CD4-positive, alpha-beta T cell treated with Interleukin-1 beta for 1 hour (primary cell): ENCODE measurements around the gene SYT13.

Experiments
- DNase-seq, 2 donors: peaks; one replicate each; pipeline ENCODE4 v3.0.0-alpha.2; 2020 to 2022

SYT13 gene

GRCh38 chr11:45215098-45215865 is 70.9 kb downstream of the SYT13 start:
- DNase-seq: no peak

GRCh38 chr11:45213717-45214116 is 72.4 kb downstream of the SYT13 start:
- DNase-seq: no peak

DNA sequence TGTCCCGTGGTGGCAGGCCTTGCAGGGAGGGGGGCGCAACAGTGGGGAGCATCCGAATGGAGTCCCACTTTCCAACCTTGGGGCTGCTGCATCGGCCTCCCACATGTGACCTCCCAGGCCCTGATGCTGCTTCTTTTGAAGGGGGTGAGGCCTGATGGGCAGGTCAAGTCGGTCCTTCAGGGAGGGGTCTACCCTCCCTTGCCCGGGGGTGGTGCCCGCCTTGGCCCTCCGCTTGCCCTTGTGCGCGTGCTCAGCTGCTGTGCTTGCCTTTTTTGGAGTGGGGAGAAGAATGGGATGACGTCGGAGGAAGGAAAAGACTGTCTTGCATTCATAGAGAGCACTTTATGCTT is 72.8 kb downstream of the SYT13 start:
- DNase-seq: no peak

GRCh38 chr11:45212566-45213315 is 73.4 kb downstream of the SYT13 start:
- no peak for DNase-seq

GRCh38 chr11:45211732-45212131 is 74.4 kb downstream of the SYT13 start:
- no peak for DNase-seq

DNA sequence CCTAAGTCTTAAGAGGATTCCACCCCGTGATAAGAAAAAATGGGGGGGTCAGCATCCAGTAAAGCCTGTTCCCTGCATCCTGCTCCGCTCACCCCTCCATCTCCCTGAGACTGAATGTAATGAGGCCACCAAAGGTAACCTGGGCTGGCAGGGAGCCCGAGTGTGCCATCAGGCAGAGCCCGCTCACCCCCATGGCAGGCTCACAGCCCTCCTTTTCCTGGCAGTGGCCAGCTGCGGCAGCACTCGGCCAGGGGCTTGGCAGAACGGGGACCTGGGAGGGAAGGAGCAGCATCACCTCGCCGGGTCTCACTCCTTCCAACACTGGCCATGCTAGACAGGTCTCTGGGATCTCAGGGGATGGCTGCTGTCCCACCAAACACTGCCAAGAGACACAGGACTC is 75.3 kb downstream of the SYT13 start:
- DNase-seq: no peak

DNA sequence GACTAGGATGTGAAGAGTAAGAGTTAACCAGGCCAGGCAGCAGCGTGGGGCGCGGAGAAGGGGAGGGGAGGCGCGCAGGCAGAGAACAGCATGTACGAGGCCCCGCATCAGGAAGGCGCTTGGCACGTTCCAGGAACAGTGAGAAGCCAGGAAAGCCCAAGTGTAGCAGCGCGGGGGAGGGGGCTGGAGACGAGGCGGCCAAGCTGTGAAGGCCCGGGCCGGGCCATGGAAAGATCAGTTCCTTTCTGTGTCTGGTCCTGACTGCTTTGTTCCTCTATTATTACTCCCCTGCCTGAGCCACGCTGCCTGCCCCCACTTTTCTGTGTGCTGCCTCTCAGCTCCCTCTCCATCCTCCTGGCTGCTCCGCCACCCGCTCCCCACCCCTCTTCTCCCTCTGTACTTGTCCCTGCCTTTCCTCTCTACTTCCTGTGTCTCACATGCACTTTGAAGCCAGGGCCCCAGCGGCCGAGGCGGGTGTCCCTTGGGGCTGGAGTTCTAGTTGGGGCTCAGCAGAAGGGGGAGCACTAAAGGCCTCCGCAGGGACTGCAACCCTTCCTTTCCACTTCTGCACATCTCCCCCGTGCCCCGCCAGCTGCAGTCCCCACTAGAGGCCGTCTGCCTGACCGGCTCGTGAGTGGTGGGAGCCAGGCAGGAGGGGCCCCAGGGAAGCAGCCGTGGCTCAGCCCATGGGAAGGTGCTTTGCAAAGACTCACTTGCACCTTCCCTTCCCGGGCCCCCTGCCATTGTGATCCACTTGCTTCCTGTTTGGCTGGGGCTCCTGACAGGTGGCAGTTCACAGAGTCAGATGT is 76.0 kb downstream of the SYT13 start:
- DNase-seq: no peak

DNA sequence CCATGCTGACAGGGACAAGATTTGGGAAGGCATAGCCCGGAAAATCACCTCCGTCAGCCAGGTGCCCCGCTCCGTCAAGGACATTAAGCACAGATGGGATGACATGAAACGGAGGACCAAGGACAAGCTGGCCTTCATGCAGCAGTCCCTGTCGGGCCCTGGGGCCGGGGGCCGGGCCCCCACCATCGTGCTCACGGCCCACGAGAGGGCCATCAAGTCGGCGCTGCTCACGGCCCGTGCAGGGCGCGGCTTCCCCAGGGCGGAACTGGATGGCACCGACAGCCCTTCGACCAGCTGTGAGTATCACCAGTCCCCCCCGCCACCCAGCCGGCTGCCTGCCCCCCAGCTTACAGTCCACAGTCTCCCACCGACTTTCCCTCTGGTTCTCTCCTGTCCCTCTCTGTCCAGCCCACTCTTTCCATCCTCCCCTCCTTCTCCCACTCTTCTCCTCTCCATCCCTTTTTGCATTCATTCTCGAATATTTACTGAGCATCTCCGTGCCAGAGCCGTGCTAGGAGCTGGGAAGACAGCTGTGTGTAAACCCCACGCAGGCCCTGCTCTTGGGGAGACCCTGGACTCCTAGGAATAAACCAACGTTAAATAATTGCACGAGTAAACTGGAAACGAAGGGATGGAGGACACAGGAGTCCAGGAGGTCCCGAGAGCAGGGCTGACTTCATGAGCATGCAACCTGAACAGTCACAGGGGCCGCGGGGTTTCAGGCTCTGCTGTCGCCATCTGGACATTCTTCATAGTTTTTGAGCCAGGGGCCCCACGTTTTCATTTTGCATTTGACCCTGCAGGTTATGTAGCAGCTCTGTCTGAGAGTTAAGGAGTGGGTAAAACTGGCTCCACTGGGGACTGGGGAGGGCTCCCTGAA is 76.9 kb downstream of the SYT13 start:
- no peak for DNase-seq

GRCh38 chr11:45208135-45208534 is 78.0 kb downstream of the SYT13 start:
- no peak for DNase-seq

GRCh38 chr11:45205978-45206377 is 80.2 kb downstream of the SYT13 start:
- DNase-seq: no peak

- no peak for DNase-seq
Measured at GRCh38 chr11:45204761-45205160, 81.4 kb downstream of the SYT13 start.

DNA sequence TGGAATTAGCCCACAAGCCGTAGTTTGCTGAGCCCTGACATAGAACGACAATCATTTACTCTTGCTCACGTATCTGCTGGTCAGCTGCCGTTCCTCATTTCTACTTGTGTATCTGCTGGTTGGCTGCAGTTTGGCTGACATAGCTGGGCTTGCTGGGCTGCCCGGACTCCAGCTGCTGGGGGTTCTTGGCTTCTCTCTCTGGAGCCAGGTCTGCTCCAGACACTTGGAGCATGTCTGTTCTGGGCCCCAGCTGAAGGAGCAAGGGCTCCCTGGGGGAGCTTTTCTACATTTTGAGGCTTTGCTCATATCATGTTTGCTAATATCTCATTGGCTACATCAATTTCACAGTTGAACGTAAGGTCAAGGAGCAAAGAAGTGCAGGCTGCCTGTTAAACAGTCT is 92.4 kb downstream of the SYT13 start:
- DNase-seq: no peak
